Measurements from ENCODE around the gene SEMA4D. TPM values are rescaled to one million over a fixed set of nuclear protein-coding genes. Genes with fewer than 3 reads are reported as not detected.
A peak's percentile ranks its signal among the peaks of the same experiment; 100 is the strongest.

Gene SEMA4D
- total and polyA plus RNA-seq, 8 donors: 20.0 to 71.9 (median 25.6) TPM

DNA sequence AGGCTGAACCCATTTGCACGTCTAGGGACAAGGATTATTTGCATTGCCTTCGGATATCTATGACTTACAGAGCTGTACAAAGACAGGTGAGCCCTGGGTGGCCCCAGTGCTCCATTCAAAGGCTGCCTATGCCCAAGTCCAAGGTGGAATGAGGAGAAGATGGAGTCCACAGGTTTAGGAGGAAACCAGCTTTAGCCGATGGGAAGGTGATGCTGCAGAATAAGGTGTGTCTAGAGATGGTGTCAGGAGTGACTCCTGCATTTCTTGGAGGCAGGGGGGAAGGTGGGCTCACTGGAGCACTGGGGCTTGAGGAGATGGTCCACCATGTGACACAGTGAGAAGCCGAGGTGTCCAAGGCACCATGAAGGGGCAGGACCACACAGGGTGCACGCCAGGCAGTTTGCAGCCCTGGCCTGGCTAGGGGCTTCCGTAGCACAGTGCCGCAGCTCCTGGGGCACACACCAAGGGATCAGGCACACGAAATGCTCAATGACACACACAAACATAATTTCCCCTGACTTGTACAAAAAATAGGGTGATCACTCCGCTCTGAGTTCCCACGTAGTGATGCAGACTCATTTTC, 32.1 kb downstream of the SEMA4D start:
- Histone ChIP-seq H3K27me3 (no peaks in the 10 kb centered on the region), H3K4me1 (peaks cover 0 to 78% of the 10 kb centered on the region in 2 donors), H3K27ac (peak overlapping the region in 1 of 2 donors; percentile 88), H3K9me3 (no peaks in the 10 kb centered on the region), H3K36me3 (no peaks in the 10 kb centered on the region), H3K4me3 (no peak overlapping the region)
- ATAC-seq: no peak
- intact Hi-C loops (cut with DNase I): no loop called here
- no peak for DNase-seq
- TF ChIP-seq, protein P1, sequence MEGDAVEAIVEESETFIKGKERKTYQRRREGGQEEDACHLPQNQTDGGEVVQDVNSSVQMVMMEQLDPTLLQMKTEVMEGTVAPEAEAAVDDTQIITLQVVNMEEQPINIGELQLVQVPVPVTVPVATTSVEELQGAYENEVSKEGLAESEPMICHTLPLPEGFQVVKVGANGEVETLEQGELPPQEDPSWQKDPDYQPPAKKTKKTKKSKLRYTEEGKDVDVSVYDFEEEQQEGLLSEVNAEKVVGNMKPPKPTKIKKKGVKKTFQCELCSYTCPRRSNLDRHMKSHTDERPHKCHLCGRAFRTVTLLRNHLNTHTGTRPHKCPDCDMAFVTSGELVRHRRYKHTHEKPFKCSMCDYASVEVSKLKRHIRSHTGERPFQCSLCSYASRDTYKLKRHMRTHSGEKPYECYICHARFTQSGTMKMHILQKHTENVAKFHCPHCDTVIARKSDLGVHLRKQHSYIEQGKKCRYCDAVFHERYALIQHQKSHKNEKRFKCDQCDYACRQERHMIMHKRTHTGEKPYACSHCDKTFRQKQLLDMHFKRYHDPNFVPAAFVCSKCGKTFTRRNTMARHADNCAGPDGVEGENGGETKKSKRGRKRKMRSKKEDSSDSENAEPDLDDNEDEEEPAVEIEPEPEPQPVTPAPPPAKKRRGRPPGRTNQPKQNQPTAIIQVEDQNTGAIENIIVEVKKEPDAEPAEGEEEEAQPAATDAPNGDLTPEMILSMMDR (IDR thresholded peaks at IDR 0.05): no peak

DNA sequence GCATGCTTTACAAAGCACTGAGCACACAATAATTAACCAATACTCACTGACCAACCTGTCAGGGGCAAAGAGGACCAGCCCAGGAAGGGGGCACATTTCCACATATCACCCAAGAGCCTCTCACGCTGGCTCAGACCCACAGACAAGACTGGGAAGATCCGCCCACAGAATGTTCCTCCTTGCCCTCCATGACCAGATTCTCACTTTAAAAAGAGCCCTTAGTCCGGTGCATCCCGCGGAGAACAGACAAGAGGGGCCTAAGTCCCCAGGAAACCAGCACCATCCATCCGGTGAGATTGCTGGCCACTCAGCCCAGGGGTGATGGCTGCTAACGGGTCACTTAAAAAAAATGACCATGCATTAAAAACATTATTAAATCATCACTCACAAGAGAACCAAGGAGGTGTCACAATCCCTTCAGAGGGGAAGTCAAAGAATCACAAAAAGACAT, 32.9 kb downstream of the SEMA4D start:
- no peak overlapping the region for H3K4me3 ChIP-seq
- H3K36me3 ChIP-seq: no peaks in the 10 kb centered on the region
- H3K27me3 ChIP-seq: no peaks in the 10 kb centered on the region
- ATAC-seq (no peak), DNase-seq (no peak)
- TF ChIP-seq, protein P1 (IDR thresholded peaks at IDR 0.05): no peak
- intact Hi-C loops (cut with DNase I): no loop called here
- H3K4me1 ChIP-seq: peaks cover 0 to 76% of the 10 kb centered on the region in 2 donors
- H3K27ac ChIP-seq: peak overlapping the region in 1 of 2 donors; percentile 88
- no peaks in the 10 kb centered on the region for H3K9me3 ChIP-seq

- Histone ChIP-seq H3K4me3 (peak overlapping the region in 1 of 2 donors; percentile 18), H3K27ac (peak overlapping the region; percentile 19 to 88), H3K9me3 (no peaks in the 10 kb centered on the region), H3K27me3 (no peaks in the 10 kb centered on the region), H3K36me3 (no peaks in the 10 kb centered on the region), H3K4me1 (peaks cover 0 to 70% of the 10 kb centered on the region in 2 donors)
- intact Hi-C loops (cut with DNase I): no loop called here
- ATAC-seq (peak; percentile 15), DNase-seq (no peak)
- TF ChIP-seq, protein P1 (IDR thresholded peaks at IDR 0.05): no peak
Measured at GRCh38 chr9:89464300-89464901, 33.5 kb downstream of the SEMA4D start.

GRCh38 chr9:89462817-89463683, 34.9 kb downstream of the SEMA4D start:
- intact Hi-C loops (cut with DNase I): no loop called here
- no peak overlapping the region for H3K4me3 ChIP-seq
- peak overlapping the region in 1 of 2 donors; percentile 88 for H3K27ac ChIP-seq
- peaks cover 0 to 57% of the 10 kb centered on the region in 2 donors for H3K4me1 ChIP-seq
- ATAC-seq (no peak), DNase-seq (no peak)
- no peaks in the 10 kb centered on the region for H3K27me3 ChIP-seq
- TF ChIP-seq, protein P1 (IDR thresholded peaks at IDR 0.05): no peak
- no peaks in the 10 kb centered on the region for H3K36me3 ChIP-seq
- no peaks in the 10 kb centered on the region for H3K9me3 ChIP-seq

GRCh38 chr9:89462199-89462598, 35.7 kb downstream of the SEMA4D start:
- peaks cover 0 to 54% of the 10 kb centered on the region in 2 donors for H3K4me1 ChIP-seq
- no peaks in the 10 kb centered on the region for H3K9me3 ChIP-seq
- DNase-seq (no peak), ATAC-seq (no peak)
- no peaks in the 10 kb centered on the region for H3K36me3 ChIP-seq
- TF ChIP-seq, protein P1 (IDR thresholded peaks at IDR 0.05): no peak
- no peak overlapping the region for H3K4me3 ChIP-seq
- intact Hi-C loops (cut with DNase I): no loop called here
- H3K27ac ChIP-seq: no peak overlapping the region
- H3K27me3 ChIP-seq: no peaks in the 10 kb centered on the region
